ENCODE results near the gene SNAPIN. TPM values are rescaled to one million over a fixed set of nuclear protein-coding genes. Genes with fewer than 3 reads are reported as not detected.

SNAPIN gene
- total RNA-seq, 1 experiment from 2014 or later = 29.0 TPM

DNA sequence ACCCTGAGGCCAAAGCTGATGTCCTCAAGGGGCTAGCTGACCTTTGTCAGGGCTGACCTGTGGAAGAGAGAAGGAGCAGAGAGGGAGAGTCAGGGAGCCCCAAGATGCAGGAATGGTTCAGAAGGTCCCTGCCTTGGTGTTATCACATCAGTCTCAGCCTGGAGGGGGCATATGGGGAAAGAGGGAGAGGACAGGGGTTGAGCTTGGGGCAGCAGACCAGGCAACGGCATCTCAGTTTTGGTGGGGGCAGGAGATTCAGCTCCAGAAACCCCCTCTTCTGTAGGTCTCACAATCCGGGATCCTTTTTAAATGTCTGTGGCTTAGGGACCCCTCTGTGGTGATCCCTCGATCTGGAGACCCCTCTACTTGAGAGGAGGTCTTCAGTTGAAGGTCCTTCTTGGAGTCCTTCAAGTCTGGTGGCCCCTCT lies 32.0 kb upstream of the SNAPIN start:
- H3K9ac ChIP-seq (ENCODE audit: extremely low read depth, insufficient read length, low read length) = no peak overlapping the region
- peaks cover 7% of the 10 kb centered on the region for H3K23me2 ChIP-seq (ENCODE audit: insufficient read length, low read depth, low read length, poor library complexity, severe bottlenecking)
- H3K27ac ChIP-seq (ENCODE audit: insufficient read length, low read depth, low read length) = no peak overlapping the region
- H3K27me3 ChIP-seq (ENCODE audit: insufficient read depth, low read length) = no peaks in the 10 kb centered on the region
- no peak overlapping the region for H3K18ac ChIP-seq (ENCODE audit: insufficient read length, low read depth, low read length)
- H4K91ac ChIP-seq (ENCODE audit: insufficient read length, low read depth, low read length) = no peak overlapping the region
- H3K36me3 Mint-ChIP-seq (ENCODE audit: insufficient read depth in 1 of 3, low read depth in 3 of 3) = peaks cover 11 to 21% (median 20%) of the 10 kb centered on the region in 3 experiments
- WGBS (ENCODE audit: extremely low coverage, insufficient read length, low lambda C conversion rate) = no CpG with 5 or more reads among the region's 3 CpGs
- no peak overlapping the region for H2BK12ac ChIP-seq (ENCODE audit: insufficient read length, low read depth, low read length)
- 0 out of 2 replicates have a peak, but pooled peaks cover 2% of the 10 kb centered on the region for H3K27me3 Mint-ChIP-seq (ENCODE audit: low read depth)
- no peak overlapping the region for H2BK20ac ChIP-seq (ENCODE audit: low read depth, low read length, poor library complexity, severe bottlenecking)
- no peak for TF ChIP-seq CTCF (conservative IDR thresholded peaks at IDR 0.05)
- peak overlapping the region; percentile 87 for H3K4me2 ChIP-seq (ENCODE audit: insufficient read depth, insufficient read length, low read length)
- peaks cover 49 to 50% of the 10 kb centered on the region in 2 experiments for H3K4me1 Mint-ChIP-seq
- no peak for DNase-seq
- peak overlapping the region; percentile 74 to 87 for H3K4me3 Mint-ChIP-seq
- no peak overlapping the region for H2AK5ac ChIP-seq (ENCODE audit: insufficient read length, low read length)
- H3K9me3 ChIP-seq (ENCODE audit: control insufficient read depth, low read depth, low read length) = no peaks in the 10 kb centered on the region
- H3K23ac ChIP-seq (ENCODE audit: insufficient read length, low read depth, low read length) = no peak overlapping the region
- H2BK15ac ChIP-seq (ENCODE audit: low read depth, low read length) = no peak overlapping the region
- peak overlapping the region in 1 of 3 experiments; percentile 93; a peak in 2 of 7 replicates for H3K27ac Mint-ChIP-seq
- H3K9me3 Mint-ChIP-seq = no peaks in the 10 kb centered on the region; a peak in 1 of 5 replicates
- H4K20me1 ChIP-seq (ENCODE audit: control insufficient read depth, insufficient read depth, insufficient read length) = no peaks in the 10 kb centered on the region
- H3T11ph ChIP-seq (ENCODE audit: low read length) = no peak overlapping the region
- H3K79me2 ChIP-seq (ENCODE audit: insufficient read depth, low read length) = no peaks in the 10 kb centered on the region
- no peak overlapping the region for H4K8ac ChIP-seq (replicated peaks; ENCODE audit: insufficient read length, low read depth, low read length)
- no peak overlapping the region for H3K4ac ChIP-seq (ENCODE audit: low read depth, low read length)
- H3K14ac ChIP-seq (ENCODE audit: insufficient read depth, low read length) = no peak overlapping the region; the same call in 1 of the 2 replicates
- no peak overlapping the region for H4K5ac ChIP-seq (ENCODE audit: insufficient read length, low read depth, low read length)
- H3K56ac ChIP-seq (ENCODE audit: insufficient read length, low read depth, low read length) = no peak overlapping the region
- 0 out of 2 replicates have a peak, but pooled peaks cover 4% of the 10 kb centered on the region for H3K4me1 ChIP-seq (ENCODE audit: insufficient read depth, low read length)
- no peaks in the 10 kb centered on the region for H3K79me1 ChIP-seq (ENCODE audit: insufficient read depth, low read depth, low read length, poor library complexity, severe bottlenecking)
- no peak overlapping the region for H2AFZ ChIP-seq (ENCODE audit: low read length)
- H2BK5ac ChIP-seq (ENCODE audit: insufficient read length, low read length) = no peak overlapping the region
- no peak overlapping the region for H2BK120ac ChIP-seq (ENCODE audit: low read depth, low read length, poor library complexity, severe bottlenecking)

All from H9 (cell line).